ENCODE results near the gene LY6G6D. TPM values are rescaled to one million over a fixed set of nuclear protein-coding genes. Genes with fewer than 3 reads are reported as not detected.

Gene LY6G6D
- total and polyA plus RNA-seq, 4 donors: not detected

DNA sequence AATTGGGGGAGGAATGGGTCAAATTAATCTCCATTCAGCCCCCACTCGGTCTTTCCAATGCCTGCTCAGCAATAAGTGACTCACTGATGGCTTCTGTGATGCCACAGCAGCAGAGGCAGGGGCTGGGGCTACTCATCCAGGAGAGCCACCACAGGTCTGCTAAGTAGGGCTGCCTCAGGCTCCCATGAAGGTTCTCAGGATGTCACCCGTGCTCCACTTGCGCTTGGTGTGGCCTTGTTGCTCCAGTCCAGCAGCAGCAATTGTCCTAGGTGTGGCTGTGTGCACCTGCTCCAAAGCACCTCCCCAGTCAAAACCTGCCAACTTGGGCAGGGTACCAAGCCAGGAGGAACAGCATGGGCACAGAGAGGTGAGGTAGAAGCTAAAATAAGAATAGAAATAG lies 7.0 kb downstream of the LY6G6D start:
- Histone ChIP-seq H3K4me3 (ENCODE audit: low read depth in 1 of 3, low read length in 3 of 3) (no peak overlapping the region), H3K27ac (ENCODE audit: low read depth in 1 of 2, low read length in 2 of 2) (no peak overlapping the region), H3K27me3 (ENCODE audit: control insufficient read depth in 4 of 4, insufficient read depth in 4 of 4, low read length in 3 of 4) (no peaks in the 10 kb centered on the region), H3K9me3 (ENCODE audit: control insufficient read depth in 4 of 4, low read length in 3 of 4) (no peaks in the 10 kb centered on the region), H3K36me3 (ENCODE audit: control insufficient read depth in 4 of 4, insufficient read depth in 3 of 4, low read depth in 1 of 4, low read length in 3 of 4) (peaks cover 0 to 8% (median under 1%) of the 10 kb centered on the region in 4 donors), H3K4me1 (ENCODE audit: control insufficient read depth in 4 of 4, insufficient read depth in 4 of 4, low read length in 3 of 4) (peaks cover 0 to 5% (median 1%) of the 10 kb centered on the region in 4 donors), H3K9ac (ENCODE audit: low read depth in 1 of 2, low read length in 2 of 2) (no peak overlapping the region)
- 92% methylated on average over 3 of the region's 3 CpGs for WGBS
- DNase-seq (ENCODE audit: low spot score): no peak
- TF ChIP-seq TAF1 (conservative IDR thresholded peaks at IDR 0.05) (no peak), RXRA (IDR thresholded peaks at IDR 0.05) (no peak), REST (IDR thresholded peaks at IDR 0.05) (no peak), GABPA (IDR thresholded peaks at IDR 0.05 in 1 of 2, conservative IDR thresholded peaks at IDR 0.05 in 1 of 2) (no peak), JUND (IDR thresholded peaks at IDR 0.05) (no peak), SP1 (IDR thresholded peaks at IDR 0.05) (no peak), NR2F2 (IDR thresholded peaks at IDR 0.05) (no peak), CTCF (IDR thresholded peaks at IDR 0.05; ENCODE audit: low read depth, low read length, missing input control) (no peak), HNF4G (IDR thresholded peaks at IDR 0.05) (no peak), YY1 (IDR thresholded peaks at IDR 0.05) (no peak), FOXA2 (IDR thresholded peaks at IDR 0.05) (no peak), RAD21 (IDR thresholded peaks at IDR 0.05) (no peak), FOXA1 (IDR thresholded peaks at IDR 0.05) (no peak)
- TF ChIP-seq, protein P1, sequence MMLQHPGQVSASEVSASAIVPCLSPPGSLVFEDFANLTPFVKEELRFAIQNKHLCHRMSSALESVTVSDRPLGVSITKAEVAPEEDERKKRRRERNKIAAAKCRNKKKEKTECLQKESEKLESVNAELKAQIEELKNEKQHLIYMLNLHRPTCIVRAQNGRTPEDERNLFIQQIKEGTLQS (IDR thresholded peaks at IDR 0.05): no peak
- TF ChIP-seq, protein P2, sequence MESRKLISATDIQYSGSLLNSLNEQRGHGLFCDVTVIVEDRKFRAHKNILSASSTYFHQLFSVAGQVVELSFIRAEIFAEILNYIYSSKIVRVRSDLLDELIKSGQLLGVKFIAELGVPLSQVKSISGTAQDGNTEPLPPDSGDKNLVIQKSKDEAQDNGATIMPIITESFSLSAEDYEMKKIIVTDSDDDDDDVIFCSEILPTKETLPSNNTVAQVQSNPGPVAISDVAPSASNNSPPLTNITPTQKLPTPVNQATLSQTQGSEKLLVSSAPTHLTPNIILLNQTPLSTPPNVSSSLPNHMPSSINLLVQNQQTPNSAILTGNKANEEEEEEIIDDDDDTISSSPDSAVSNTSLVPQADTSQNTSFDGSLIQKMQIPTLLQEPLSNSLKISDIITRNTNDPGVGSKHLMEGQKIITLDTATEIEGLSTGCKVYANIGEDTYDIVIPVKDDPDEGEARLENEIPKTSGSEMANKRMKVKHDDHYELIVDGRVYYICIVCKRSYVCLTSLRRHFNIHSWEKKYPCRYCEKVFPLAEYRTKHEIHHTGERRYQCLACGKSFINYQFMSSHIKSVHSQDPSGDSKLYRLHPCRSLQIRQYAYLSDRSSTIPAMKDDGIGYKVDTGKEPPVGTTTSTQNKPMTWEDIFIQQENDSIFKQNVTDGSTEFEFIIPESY (IDR thresholded peaks at IDR 0.05): no peak

- 85% methylated on average over 46 of the region's 46 CpGs for WGBS
- H3K27ac ChIP-seq (ENCODE audit: low read depth in 1 of 2, low read length in 2 of 2): no peak within 1 kb of the TSS
- TF ChIP-seq TAF1 (conservative IDR thresholded peaks at IDR 0.05) (no peak), GABPA (IDR thresholded peaks at IDR 0.05 in 1 of 2, conservative IDR thresholded peaks at IDR 0.05 in 1 of 2) (no peak), JUND (IDR thresholded peaks at IDR 0.05) (no peak), REST (IDR thresholded peaks at IDR 0.05) (no peak), NR2F2 (IDR thresholded peaks at IDR 0.05) (no peak), HNF4A (conservative IDR thresholded peaks at IDR 0.05) (no peak), CTCF (IDR thresholded peaks at IDR 0.05; ENCODE audit: low read depth, low read length, missing input control) (no peak)
- TF ChIP-seq, protein P3, sequence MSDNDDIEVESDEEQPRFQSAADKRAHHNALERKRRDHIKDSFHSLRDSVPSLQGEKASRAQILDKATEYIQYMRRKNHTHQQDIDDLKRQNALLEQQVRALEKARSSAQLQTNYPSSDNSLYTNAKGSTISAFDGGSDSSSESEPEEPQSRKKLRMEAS (IDR thresholded peaks at IDR 0.05): no peak
Measured at GRCh38 chr6:31723245-31723979, 8.3 kb downstream of the LY6G6D start, which contains the start of gene MPIG6B. MPIG6B (plus strand) TSS chr6:31723373; CDS start chr6:31723384, 11 bp downstream.

More at GRCh38 chr6:31723245-31723979, 8.3 kb downstream of the LY6G6D start, which contains the start of gene MPIG6B:
- H3K27me3 ChIP-seq (ENCODE audit: control insufficient read depth in 4 of 4, insufficient read depth in 4 of 4, low read length in 3 of 4): no peaks in the 10 kb centered on the region
- no peaks in the 10 kb centered on the region for H3K9me3 ChIP-seq (ENCODE audit: control insufficient read depth in 4 of 4, low read length in 3 of 4)
- DNase-seq (ENCODE audit: low spot score): no peak
- peaks cover 0 to 8% (median 2%) of the 10 kb centered on the region in 4 donors for H3K36me3 ChIP-seq (ENCODE audit: control insufficient read depth in 4 of 4, insufficient read depth in 3 of 4, low read depth in 1 of 4, low read length in 3 of 4)
- no peak within 1 kb of the TSS for H3K4me3 ChIP-seq (ENCODE audit: low read depth in 1 of 3, low read length in 3 of 3)
- peaks cover 0 to 6% (median 1%) of the 10 kb centered on the region in 4 donors for H3K4me1 ChIP-seq (ENCODE audit: control insufficient read depth in 4 of 4, insufficient read depth in 4 of 4, low read length in 3 of 4)
- no peak within 1 kb of the TSS for H3K9ac ChIP-seq (ENCODE audit: low read depth in 1 of 2, low read length in 2 of 2)
